COLO668 (cell line): ENCODE measurements around the gene UROC1.

ENCODE experiments used
- DNase-seq: peaks from one replicate; lab custom pipeline; 2025; ENCODE audit not compliant: unreplicated experiment; lab: John Stamatoyannopoulos, UW

The UROC1 gene

GRCh38 chr3:126517291-126517951 is at the start of gene UROC1:
UROC1 (minus strand) TSS chr3:126517773; CDS start chr3:126517719, 54 bp downstream.
- DNase-seq = no peak

- no peak for DNase-seq
Measured at GRCh38 chr3:126562737-126563276, 45.2 kb upstream of the UROC1 start.

- no peak for DNase-seq
Measured at GRCh38 chr3:126558336-126559071, 40.9 kb upstream of the UROC1 start, which contains the start of gene C3orf22. C3orf22 (minus strand) TSS chr3:126558932; CDS start chr3:126553390, 5,542 bp downstream.

GRCh38 chr3:126557761-126558160 is 40.2 kb upstream of the UROC1 start:
- DNase-seq = no peak

- DNase-seq = no peak
Measured at GRCh38 chr3:126557415-126557745, 39.8 kb upstream of the UROC1 start.

GRCh38 chr3:126556637-126557414 is 39.3 kb upstream of the UROC1 start:
- no peak for DNase-seq

- DNase-seq = no peak
Measured at GRCh38 chr3:126555795-126556636, 38.4 kb upstream of the UROC1 start.

GRCh38 chr3:126554560-126555525 is 37.3 kb upstream of the UROC1 start:
- no peak for DNase-seq

- no peak for DNase-seq
Measured at GRCh38 chr3:126553284-126554084, 35.9 kb upstream of the UROC1 start.

GRCh38 chr3:126552688-126553283 is 35.2 kb upstream of the UROC1 start:
- DNase-seq = no peak

GRCh38 chr3:126551839-126552687 is 34.5 kb upstream of the UROC1 start:
- no peak for DNase-seq

GRCh38 chr3:126551121-126551838 is 33.7 kb upstream of the UROC1 start:
- no peak for DNase-seq

- DNase-seq = no peak
Measured at GRCh38 chr3:126550488-126551051, 33.0 kb upstream of the UROC1 start.

GRCh38 chr3:126549861-126550487 is 32.4 kb upstream of the UROC1 start:
- no peak for DNase-seq

GRCh38 chr3:126548556-126549466 is 31.2 kb upstream of the UROC1 start:
- DNase-seq = no peak
